HG02981 (cell line): ENCODE measurements around the gene ERCC2.

ENCODE experiments used
- ATAC-seq: cut with Tn5 transposase; IDR thresholded peaks from one replicate; pipeline ENCODE4 v1.9.1; 2021; ENCODE audit warnings: mild to moderate bottlenecking, moderate library complexity; ENCODE audit not compliant: unreplicated experiment

The ERCC2 gene

GRCh38 chr19:45402298-45403061, 32.1 kb upstream of the ERCC2 start:
- no peak for ATAC-seq

- ATAC-seq = no peak
These were observed 31.4 kb upstream of the ERCC2 start for GRCh38 chr19:45401815-45402214.

GRCh38 chr19:45400192-45400591, 29.8 kb upstream of the ERCC2 start:
- no peak for ATAC-seq

GRCh38 chr19:45395821-45396617, 25.6 kb upstream of the ERCC2 start:
- no peak for ATAC-seq

- no peak for ATAC-seq
These were observed 21.7 kb upstream of the ERCC2 start for GRCh38 chr19:45391871-45392665.

GRCh38 chr19:45391346-45391745, 21.0 kb upstream of the ERCC2 start:
- ATAC-seq = no peak

- no peak for ATAC-seq
These were observed 15.2 kb upstream of the ERCC2 start for GRCh38 chr19:45385392-45386221.

GRCh38 chr19:45382426-45382825, 12.1 kb upstream of the ERCC2 start:
- no peak for ATAC-seq

GRCh38 chr19:45380107-45380506, 9.7 kb upstream of the ERCC2 start:
- no peak for ATAC-seq

GRCh38 chr19:45376045-45376724, 5.8 kb upstream of the ERCC2 start:
- ATAC-seq = no peak

GRCh38 chr19:45368737-45369340, 1.5 kb downstream of the ERCC2 start:
- ATAC-seq = no peak

GRCh38 chr19:45368127-45368526, 2.2 kb downstream of the ERCC2 start:
- ATAC-seq = no peak

- no peak for ATAC-seq
These were observed 5.7 kb downstream of the ERCC2 start for GRCh38 chr19:45364696-45365095.

GRCh38 chr19:45363861-45364459, 6.4 kb downstream of the ERCC2 start:
- no peak for ATAC-seq

GRCh38 chr19:45362291-45362690, 8.1 kb downstream of the ERCC2 start:
- no peak for ATAC-seq

- no peak for ATAC-seq
These were observed 8.8 kb downstream of the ERCC2 start for GRCh38 chr19:45361608-45362007.

- no peak for ATAC-seq
These were observed 12.1 kb downstream of the ERCC2 start for GRCh38 chr19:45358213-45358792.

GRCh38 chr19:45357445-45357783, 13.0 kb downstream of the ERCC2 start:
- no peak for ATAC-seq
